NCI-H1436 (cell line): ENCODE measurements around the gene EPHB1.
"Not testable (repeated sequence)": the region's sequence is repeated elsewhere in the genome, so short reads cannot be mapped to it uniquely, and the experiment has no call there.

ENCODE experiments used
- DNase-seq: peaks from one replicate; lab custom pipeline; 2025; lab: John Stamatoyannopoulos, UW

The EPHB1 gene

DNA sequence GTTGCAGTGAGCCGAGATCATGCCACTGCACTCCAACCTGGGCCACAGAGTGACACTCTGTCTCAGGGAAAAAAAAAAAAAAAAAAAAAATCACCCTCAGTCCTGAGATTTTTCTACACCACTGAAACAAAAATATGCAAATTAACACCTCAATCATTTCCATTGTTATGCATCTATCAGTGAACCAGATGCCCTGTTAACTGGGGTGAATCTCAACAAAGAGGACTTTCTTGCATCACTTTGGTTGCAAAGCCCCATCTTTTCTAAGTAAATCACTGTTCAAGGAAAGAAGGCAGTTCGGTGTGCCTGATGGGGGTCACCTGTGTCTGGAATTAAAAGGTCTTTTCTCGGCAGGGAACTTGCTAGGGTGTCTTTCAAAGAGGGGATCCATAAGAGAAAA, 421.6 kb downstream of the EPHB1 start:
- no peak for DNase-seq

DNA sequence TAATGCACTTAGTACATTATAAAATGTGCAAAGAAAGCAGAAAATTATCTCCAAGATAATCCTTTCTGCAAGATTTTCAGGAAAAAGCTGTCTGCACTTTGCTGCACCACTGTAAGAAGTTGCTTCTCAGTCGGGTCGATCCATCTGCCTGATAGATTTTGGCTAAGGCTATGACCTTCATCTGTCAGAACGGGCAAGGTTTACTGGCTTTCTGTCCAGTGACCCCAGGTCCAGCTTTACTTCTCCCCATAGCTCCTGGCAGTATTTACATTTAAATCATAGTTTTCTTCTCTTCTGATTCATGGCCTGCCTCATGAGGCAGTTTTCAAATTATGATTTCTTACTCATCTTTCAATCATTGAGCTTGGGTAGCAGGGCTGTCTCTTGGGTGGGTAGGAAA, 422.7 kb downstream of the EPHB1 start:
- DNase-seq = no peak

- no peak for DNase-seq
Observed at GRCh38 chr3:135218304-135218703, 423.2 kb downstream of the EPHB1 start.

- DNase-seq = no peak
Observed at GRCh38 chr3:135218782-135219181, 423.7 kb downstream of the EPHB1 start.

GRCh38 chr3:135224815-135225362, 429.8 kb downstream of the EPHB1 start:
- no peak for DNase-seq

- no peak for DNase-seq
Observed at GRCh38 chr3:135226057-135226456, 431.0 kb downstream of the EPHB1 start.

DNA sequence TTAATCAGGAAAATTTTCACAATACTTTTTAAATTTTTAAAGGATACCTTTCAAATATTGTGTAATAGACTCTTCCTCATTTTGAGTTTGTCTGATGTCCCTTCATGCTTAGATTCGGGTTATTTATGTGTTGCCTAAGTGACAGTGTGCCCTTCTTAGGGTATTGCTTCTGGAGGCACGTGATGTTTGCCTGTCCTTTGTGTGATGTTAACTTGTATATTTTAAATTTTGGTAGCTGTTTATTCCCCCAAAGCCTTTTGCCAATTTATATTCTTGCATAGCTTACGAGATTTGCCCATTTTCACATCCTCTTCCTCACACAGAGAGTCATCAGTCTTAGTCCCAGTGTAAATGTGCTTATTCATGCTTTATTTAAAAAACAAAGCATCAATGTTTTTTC, 433.1 kb downstream of the EPHB1 start:
- no peak for DNase-seq

GRCh38 chr3:135229018-135229495, 434.0 kb downstream of the EPHB1 start:
- DNase-seq = peak; percentile 98

GRCh38 chr3:135231737-135232136, 436.7 kb downstream of the EPHB1 start:
- peak; percentile 32 for DNase-seq

DNA sequence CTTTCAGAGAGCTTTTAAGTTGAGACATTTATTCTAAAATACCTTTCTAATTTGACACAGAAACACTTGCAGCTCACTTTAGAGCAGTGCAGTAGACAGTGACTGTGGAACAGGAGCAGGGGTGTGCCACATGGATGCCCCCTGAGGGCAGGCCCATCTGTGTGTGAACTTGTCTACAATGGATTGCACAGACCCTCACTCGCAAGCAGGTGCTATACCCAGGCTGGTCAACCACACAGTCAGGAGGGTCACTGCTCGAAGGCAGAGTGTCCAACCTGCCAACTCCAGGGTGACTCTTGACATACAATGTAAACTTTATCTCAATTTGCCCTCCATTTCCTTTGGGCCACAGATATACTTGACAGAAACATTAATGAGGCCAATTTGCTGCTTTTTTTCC, 437.2 kb downstream of the EPHB1 start:
- no peak for DNase-seq

DNA sequence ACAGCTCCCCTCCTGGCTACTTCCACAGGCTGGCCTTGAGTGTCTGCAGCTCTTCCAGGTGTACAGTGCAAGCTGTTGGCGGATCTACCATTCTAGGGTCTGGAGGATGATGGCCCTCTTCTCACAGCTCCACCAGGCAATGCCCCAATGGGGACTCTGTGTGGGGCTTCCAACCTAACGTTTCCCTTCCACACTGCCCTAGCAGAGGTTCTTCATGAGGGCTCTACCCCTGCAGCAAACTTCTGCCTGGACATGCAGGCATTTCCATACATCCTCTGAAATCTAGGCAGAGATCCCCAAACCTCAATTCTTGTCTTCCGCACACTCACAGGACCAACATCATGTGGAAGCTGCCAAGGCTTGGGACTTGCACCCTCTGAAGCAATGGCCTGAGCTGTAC, 438.4 kb downstream of the EPHB1 start:
- DNase-seq = not testable (repeated sequence)

DNA sequence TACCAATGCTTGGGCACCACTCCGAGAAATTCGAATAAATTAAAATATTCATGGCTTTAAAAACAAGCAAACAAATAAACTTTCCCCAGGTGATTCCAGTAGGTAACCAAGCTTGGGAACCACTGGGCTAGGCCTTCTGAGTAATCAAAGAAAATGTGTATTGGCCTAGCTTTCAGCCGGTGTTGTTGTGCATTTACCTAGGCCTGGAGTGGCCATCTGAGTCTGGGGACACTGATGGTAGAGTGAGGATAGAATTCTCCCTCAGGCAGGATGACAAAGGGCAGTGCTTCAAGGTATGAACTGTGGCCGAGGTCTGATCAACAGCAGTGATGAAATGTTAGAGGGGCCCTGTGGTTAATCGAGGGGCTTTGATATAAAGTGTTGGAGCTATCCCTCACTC, 440.5 kb downstream of the EPHB1 start:
- DNase-seq = no peak

DNA sequence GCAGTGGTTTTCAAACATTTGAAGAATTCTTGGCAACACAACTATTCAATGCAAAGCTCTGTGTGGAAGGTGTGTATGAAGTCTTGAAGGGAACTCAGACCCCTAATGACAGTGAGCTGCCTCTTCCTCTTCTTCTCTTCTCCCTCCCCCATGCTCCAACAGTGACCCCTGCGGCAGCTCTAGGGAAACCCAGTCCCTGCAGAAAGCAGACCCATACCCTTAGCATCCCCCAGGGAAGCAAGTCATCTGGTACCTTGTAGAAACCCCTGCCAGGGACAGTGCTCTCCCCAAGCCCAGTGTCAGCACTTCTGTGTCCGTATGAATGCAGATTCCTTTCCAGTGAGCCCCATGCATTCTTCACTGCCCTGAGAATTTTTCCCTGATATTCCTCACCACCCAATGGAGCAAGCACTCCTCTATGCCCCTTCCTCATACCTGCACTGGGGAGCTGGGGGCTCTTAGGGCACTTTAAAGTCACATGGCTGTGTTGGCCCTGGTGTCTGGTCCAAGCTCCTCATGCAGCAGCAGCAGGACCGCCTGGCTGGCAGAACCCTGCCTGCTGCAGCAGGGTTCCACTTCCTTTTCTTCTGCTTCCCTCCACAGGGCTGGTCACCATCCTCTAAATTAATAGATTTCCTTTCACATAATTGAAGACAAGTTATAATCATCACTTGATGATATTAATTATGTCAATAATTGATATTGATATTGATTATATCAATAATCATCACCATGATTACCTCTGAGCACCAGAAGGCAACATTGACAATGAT, 442.5 kb downstream of the EPHB1 start:
- no peak for DNase-seq

- no peak for DNase-seq
Observed at GRCh38 chr3:135238236-135238830, 443.3 kb downstream of the EPHB1 start.

DNA sequence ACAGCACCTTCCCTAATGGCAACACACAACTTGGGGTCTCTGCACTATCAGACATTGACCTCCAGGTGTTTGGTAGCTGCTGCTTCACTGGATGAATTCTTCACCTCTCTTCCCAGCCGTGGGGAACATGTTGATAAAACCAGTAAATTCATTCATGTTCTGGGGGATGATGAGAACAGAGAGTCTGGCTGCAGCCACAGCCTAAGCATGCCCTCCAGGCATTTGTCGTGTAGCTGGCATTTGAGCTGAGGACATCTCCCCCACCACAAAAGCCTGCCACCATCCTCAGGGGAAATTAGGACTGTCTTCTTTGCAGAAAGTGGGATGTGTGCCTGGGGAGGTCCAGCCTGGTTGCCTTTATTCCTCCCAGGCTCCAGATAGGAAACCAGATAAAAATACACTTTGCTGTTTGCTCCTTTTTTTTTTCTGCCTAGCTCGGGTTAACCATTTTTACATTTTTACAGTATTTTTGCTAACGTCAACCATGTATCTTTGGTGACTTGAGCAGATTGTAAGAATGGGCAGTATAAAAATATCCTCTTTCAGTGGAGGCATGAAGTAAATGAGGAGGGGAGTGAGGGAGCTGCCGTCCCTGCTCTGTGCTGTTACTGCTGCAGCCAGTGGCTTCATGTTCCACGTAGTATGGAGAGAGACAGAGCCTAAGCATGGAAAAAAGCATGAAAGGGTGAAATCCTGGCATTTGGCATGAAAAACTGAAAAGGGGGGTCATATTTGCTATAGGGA, 444.0 kb downstream of the EPHB1 start:
- peak; percentile 26 for DNase-seq

DNA sequence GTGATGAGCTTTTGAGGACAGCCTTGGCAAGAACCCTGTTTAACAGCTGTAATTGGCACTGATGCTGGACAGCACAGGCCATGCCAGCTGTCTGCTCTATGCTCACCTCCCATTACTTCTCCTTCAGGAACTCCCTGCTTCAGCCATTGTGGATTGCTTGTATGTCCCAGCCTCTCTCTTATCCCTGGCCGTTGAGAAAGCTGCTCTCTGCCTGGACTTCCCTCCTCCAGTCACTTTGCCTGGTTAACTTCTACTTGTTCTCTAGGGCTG, 444.5 kb downstream of the EPHB1 start:
- DNase-seq = no peak

- no peak for DNase-seq
Observed at GRCh38 chr3:135240426-135240825, 445.4 kb downstream of the EPHB1 start.

- no peak for DNase-seq
Observed at GRCh38 chr3:135242285-135242684, 447.2 kb downstream of the EPHB1 start.

DNA sequence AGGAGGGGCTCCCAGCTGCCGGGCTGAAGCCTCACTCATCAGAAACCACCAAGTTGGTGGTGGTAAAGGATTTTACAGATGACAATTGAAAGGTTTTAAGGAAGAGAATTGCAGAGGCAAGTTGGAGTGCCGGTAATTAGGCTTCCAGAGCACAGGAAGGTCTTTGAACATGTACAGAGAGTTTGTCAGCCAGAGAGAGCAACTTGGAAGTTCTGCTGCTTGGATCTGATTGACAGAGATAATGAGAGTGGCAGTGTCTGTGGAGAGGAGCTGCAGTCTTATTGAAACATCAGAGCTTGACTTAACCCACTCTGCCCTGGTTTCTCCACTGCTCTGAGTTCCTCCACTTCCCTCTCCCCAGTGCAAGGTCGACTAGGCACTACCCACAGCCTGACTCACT, 448.6 kb downstream of the EPHB1 start:
- DNase-seq = no peak

- DNase-seq = no peak
Observed at GRCh38 chr3:135246027-135246426, 451.0 kb downstream of the EPHB1 start.

GRCh38 chr3:135248213-135248612, 453.2 kb downstream of the EPHB1 start:
- no peak for DNase-seq

- no peak for DNase-seq
Observed at GRCh38 chr3:135249186-135249585, 454.1 kb downstream of the EPHB1 start.

DNA sequence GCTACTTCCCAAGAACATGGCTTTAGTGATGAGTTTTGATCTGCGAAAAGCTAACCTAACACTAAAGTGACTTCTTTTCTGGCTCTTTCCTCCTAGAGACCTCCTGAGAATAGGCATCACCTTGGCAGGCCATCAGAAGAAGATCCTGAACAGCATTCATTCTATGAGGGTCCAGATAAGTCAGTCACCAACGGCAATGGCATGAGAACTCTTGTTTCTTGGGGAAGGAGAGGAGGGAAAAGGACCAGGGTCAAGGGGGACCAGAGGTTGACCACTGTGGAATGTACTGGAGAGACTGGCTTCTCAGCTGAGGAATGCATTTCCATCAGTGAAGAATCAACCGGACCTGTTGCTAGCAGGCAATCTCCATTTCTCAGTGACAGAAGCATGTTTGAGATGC, 463.9 kb downstream of the EPHB1 start:
- DNase-seq = no peak
